Type B pancreatic cell (in vitro differentiated cells): ENCODE results near the gene CLEC2L. TPM values are rescaled to one million over a fixed set of nuclear protein-coding genes. Genes with fewer than 3 reads are reported as not detected.

Experiments used
- DNase-seq: peaks from one replicate; pipeline ENCODE4 v3.0.0; 2021; ENCODE audit warnings: mixed read lengths; ENCODE audit not compliant: unreplicated experiment; ENCODE audit errors: extremely low spot score
- H3K27ac Mint-ChIP-seq: 2 replicates; pipeline ENCODE4 v1.8.0; 2021; ENCODE audit warnings: mild to moderate bottlenecking, mixed read lengths
- H3K27me3 Mint-ChIP-seq: 2 replicates; pipeline ENCODE4 v1.8.0; 2021; ENCODE audit warnings: mixed read lengths
- H3K36me3 Mint-ChIP-seq: 2 replicates; pipeline ENCODE4 v1.8.0; 2021; ENCODE audit warnings: mixed read lengths
- H3K4me1 Mint-ChIP-seq: one replicate; pipeline ENCODE4 v1.8.0; 2021; ENCODE audit warnings: mixed read lengths; ENCODE audit not compliant: unreplicated experiment
- H3K4me3 Mint-ChIP-seq: 2 replicates; pipeline ENCODE4 v1.8.0; 2021; ENCODE audit warnings: mild to moderate bottlenecking, mixed read lengths
- H3K9me3 Mint-ChIP-seq: 2 replicates; pipeline ENCODE4 v1.8.0; 2021; ENCODE audit warnings: mixed read lengths
- total RNA-seq: library from RNA; stranded (reverse); gene quantifications from 2 replicates; pipeline ENCODE4 v1.2.1, GENCODE V29; 2021; ENCODE audit warnings: low replicate concordance
- TF ChIP-seq, protein P1 (sequence below): fragments of 200-600 bp; sonication (generic); conservative IDR thresholded peaks from 2 replicates; pipeline ENCODE4 v1.5.0; 2021; ENCODE audit warnings: antibody characterized with exemption, mild to moderate bottlenecking

CLEC2L gene
- total RNA-seq, 1 donor from 2014 or later = 0.34 TPM

DNA sequence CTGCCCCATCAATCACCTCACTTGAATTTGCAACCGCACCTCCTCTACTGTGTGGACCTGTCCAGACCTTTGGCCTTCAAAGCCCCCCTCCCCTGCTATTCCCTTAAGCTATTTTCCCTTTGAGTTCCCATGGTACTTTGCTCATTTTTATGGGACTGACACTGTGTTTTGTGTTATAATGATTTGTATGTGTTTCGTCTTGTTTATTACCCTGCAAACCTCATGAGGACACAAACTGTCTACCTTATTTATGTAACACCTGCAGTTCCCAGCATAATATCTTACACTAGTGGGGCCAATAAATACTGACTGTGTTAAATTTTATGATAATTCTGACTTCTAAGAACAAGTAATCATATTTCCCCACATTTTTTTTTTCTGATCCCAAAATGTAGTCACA, 70.6 kb downstream of the CLEC2L start:
- no peak overlapping the region for H3K4me3 Mint-ChIP-seq
- DNase-seq = no peak
- TF ChIP-seq, protein P1, sequence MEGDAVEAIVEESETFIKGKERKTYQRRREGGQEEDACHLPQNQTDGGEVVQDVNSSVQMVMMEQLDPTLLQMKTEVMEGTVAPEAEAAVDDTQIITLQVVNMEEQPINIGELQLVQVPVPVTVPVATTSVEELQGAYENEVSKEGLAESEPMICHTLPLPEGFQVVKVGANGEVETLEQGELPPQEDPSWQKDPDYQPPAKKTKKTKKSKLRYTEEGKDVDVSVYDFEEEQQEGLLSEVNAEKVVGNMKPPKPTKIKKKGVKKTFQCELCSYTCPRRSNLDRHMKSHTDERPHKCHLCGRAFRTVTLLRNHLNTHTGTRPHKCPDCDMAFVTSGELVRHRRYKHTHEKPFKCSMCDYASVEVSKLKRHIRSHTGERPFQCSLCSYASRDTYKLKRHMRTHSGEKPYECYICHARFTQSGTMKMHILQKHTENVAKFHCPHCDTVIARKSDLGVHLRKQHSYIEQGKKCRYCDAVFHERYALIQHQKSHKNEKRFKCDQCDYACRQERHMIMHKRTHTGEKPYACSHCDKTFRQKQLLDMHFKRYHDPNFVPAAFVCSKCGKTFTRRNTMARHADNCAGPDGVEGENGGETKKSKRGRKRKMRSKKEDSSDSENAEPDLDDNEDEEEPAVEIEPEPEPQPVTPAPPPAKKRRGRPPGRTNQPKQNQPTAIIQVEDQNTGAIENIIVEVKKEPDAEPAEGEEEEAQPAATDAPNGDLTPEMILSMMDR = no peak

More for the DNA sequence above, 70.6 kb downstream of the CLEC2L start:
- Mint-ChIP-seq H3K27ac (no peak overlapping the region), H3K36me3 (peaks cover 35% of the 10 kb centered on the region), H3K9me3 (no peaks in the 10 kb centered on the region), H3K4me1 (peaks cover 3% of the 10 kb centered on the region), H3K27me3 (no peaks in the 10 kb centered on the region)

Other genes with a start within 250 kb of the CLEC2L start
- gene FMC1, start 182.3 kb upstream of the CLEC2L start, total RNA-seq = 13.9 and 15.2 TPM in 2 replicates
- 83.5 and 90.0 TPM in 2 replicates for gene LUC7L2, start 163.8 kb upstream of the CLEC2L start, total RNA-seq
- 4.7 and 14.0 TPM in 2 replicates for gene KLRG2, start 40.0 kb upstream of the CLEC2L start, total RNA-seq